PFSK-1 (cell line): ENCODE results near the gene PNMA6E.

ENCODE experiments used
- FOXP2 ChIP-seq: optimal IDR thresholded peaks from 2 replicates; pipeline ENCODE3; 2011; ENCODE audit warnings: borderline replicate concordance, control low read depth, inconsistent platforms; ENCODE audit not compliant: insufficient read depth; ENCODE audit errors: extremely low read length, extremely low read depth
- POLR2AphosphoS5 ChIP-seq: IDR thresholded peaks from 2 replicates; pipeline ENCODE4 v1.6.1; 2012; ENCODE audit warnings: low read depth, mild to moderate bottlenecking, control low read depth, low read length, moderate library complexity
- REST ChIP-seq, 2 experiments: IDR thresholded peaks; 2 replicates each; pipeline versions ENCODE4 v1.6.1 to v1.8.0; 2011 to 2012; ENCODE audit warnings: low read depth in 2 of 2, low read length in 2 of 2, control low read depth in 1 of 2, inconsistent platforms in 1 of 2, mild to moderate bottlenecking in 1 of 2, moderate library complexity in 1 of 2; ENCODE audit not compliant: insufficient read depth in 1 of 2
- SIN3A ChIP-seq: IDR thresholded peaks from 2 replicates; pipeline ENCODE4 v1.6.1; 2012; ENCODE audit warnings: mild to moderate bottlenecking, low read length, moderate library complexity, borderline replicate concordance; ENCODE audit not compliant: insufficient read depth
- TAF1 ChIP-seq: IDR thresholded peaks from 2 replicates; pipeline ENCODE4 v1.6.1; 2012; ENCODE audit warnings: low read length, control low read depth, borderline replicate concordance; ENCODE audit not compliant: insufficient read depth

PNMA6E gene

GRCh38 chrX:153348421-153348820, 52.7 kb downstream of the PNMA6E start:
- TF ChIP-seq REST (IDR thresholded peaks at IDR 0.05; ENCODE audit: insufficient read depth in 1 of 2, low read depth in 2 of 2, low read length in 2 of 2): no peak
- TF ChIP-seq POLR2AphosphoS5: no peak
- no peak for TF ChIP-seq FOXP2
- TF ChIP-seq SIN3A: no peak
- TF ChIP-seq TAF1: no peak

GRCh38 chrX:153347530-153347929, 53.6 kb downstream of the PNMA6E start:
- TF ChIP-seq TAF1 (no peak), FOXP2 (no peak), POLR2AphosphoS5 (no peak), REST (IDR thresholded peaks at IDR 0.05; ENCODE audit: insufficient read depth in 1 of 2, low read depth in 2 of 2, low read length in 2 of 2) (no peak), SIN3A (no peak)
